Neural cell (in vitro differentiated cells): ENCODE results near the gene SMTN. TPM values are rescaled to one million over a fixed set of nuclear protein-coding genes. Genes with fewer than 3 reads are reported as not detected.

Experiments used
- H2AFZ ChIP-seq: fragments of 200-600, 300-800 bp; sonication (generic), shearing (Covaris generic); 2 replicates; pipeline ENCODE4 v1.6.0; 2014; ENCODE audit warnings: low read depth, mild to moderate bottlenecking, antibody characterized with exemption, low read length, moderate library complexity
- H3F3A ChIP-seq: fragments of 200-600 bp; shearing (Covaris generic); 2 replicates; pipeline ENCODE4 v1.6.1; 2016; ENCODE audit warnings: mild to moderate bottlenecking, moderate library complexity, mixed read lengths, antibody characterized with exemption, low read length; ENCODE audit not compliant: insufficient read depth, poor library complexity, severe bottlenecking
- H3K27ac ChIP-seq: fragments of 200-600, 300-800 bp; sonication (generic), shearing (Covaris generic); 2 replicates; pipeline ENCODE4 v1.5.1; 2014; ENCODE audit warnings: mild to moderate bottlenecking, low read length, moderate library complexity
- H3K27me3 ChIP-seq: fragments of 300-800, 200-600 bp; sonication (generic), shearing (Covaris generic); 2 replicates; pipeline ENCODE4 v1.6.0; 2014; ENCODE audit warnings: mild to moderate bottlenecking, low read depth, low read length, moderate library complexity; ENCODE audit not compliant: insufficient read depth
- H3K36me3 ChIP-seq: fragments of 300-800, 200-600 bp; sonication (generic), shearing (Covaris generic); 2 replicates; pipeline ENCODE4 v1.5.1; 2014; ENCODE audit warnings: mild to moderate bottlenecking, antibody characterized with exemption, low read length, moderate library complexity; ENCODE audit not compliant: insufficient read depth
- H3K4me2 ChIP-seq: fragments of 300-800, 200-600 bp; sonication (generic), shearing (Covaris generic); 2 replicates; pipeline ENCODE4 v1.6.0; 2014; ENCODE audit warnings: mild to moderate bottlenecking, low read length
- H3K4me3 ChIP-seq: fragments of 300-800, 200-600 bp; sonication (generic), shearing (Covaris generic); 2 replicates; pipeline ENCODE4 v1.5.1; 2014; ENCODE audit warnings: mild to moderate bottlenecking, low read length, moderate library complexity
- H3K79me2 ChIP-seq: fragments of 200-600 bp; shearing (Covaris generic); replicated peaks from 2 replicates; pipeline ENCODE4 v1.6.0; 2014; ENCODE audit warnings: mild to moderate bottlenecking, low read length, moderate library complexity; ENCODE audit not compliant: insufficient read depth
- H3K9ac ChIP-seq: fragments of 300-800, 200-600 bp; sonication (generic), shearing (Covaris generic); 2 replicates; pipeline ENCODE4 v1.6.1; 2016; ENCODE audit warnings: mild to moderate bottlenecking, low read length, mixed read lengths
- H3K9me2 ChIP-seq: fragments of 200-600 bp; shearing (Covaris generic); 2 replicates; pipeline ENCODE4 v1.6.1; 2016; ENCODE audit warnings: mild to moderate bottlenecking, low read length, mixed read lengths; ENCODE audit not compliant: insufficient read depth
- H3K9me3 ChIP-seq: fragments of 200-600, 300-800 bp; sonication (generic), shearing (Covaris generic); 2 replicates; pipeline ENCODE4 v1.6.1; 2016; ENCODE audit warnings: mild to moderate bottlenecking, mixed run types, low read length, moderate library complexity, mixed read lengths
- H4K20me1 ChIP-seq: fragments of 200-600 bp; shearing (Covaris generic); 2 replicates; pipeline ENCODE4 v1.6.1; 2016; ENCODE audit warnings: mild to moderate bottlenecking, mixed run types; ENCODE audit not compliant: insufficient read depth
- CTCF ChIP-seq: fragments of 450-650 bp; IDR thresholded peaks from 2 replicates; pipeline ENCODE4 v1.5.1; 2014; ENCODE audit warnings: antibody characterized with exemption, mild to moderate bottlenecking, moderate library complexity; ENCODE audit not compliant: poor library complexity, severe bottlenecking
- EZH2 ChIP-seq: fragments of 200-600, 300-800 bp; shearing (Covaris generic), sonication (generic); IDR thresholded peaks from 2 replicates; pipeline ENCODE4 v1.6.1; 2014; ENCODE audit warnings: antibody characterized with exemption, low read length, borderline replicate concordance, mild to moderate bottlenecking; ENCODE audit not compliant: insufficient read depth, poor library complexity, severe bottlenecking
- MXI1 ChIP-seq: fragments of 450-650 bp; conservative IDR thresholded peaks from 2 replicates; pipeline ENCODE4 v1.6.1; 2014; ENCODE audit warnings: antibody characterized with exemption, mild to moderate bottlenecking; ENCODE audit not compliant: poor library complexity, severe bottlenecking
- POLR2AphosphoS5 ChIP-seq: IDR thresholded peaks from 2 replicates; pipeline ENCODE4 v1.6.1; 2012
- REST ChIP-seq: IDR thresholded peaks from 2 replicates; pipeline ENCODE4 v1.6.1; 2012; ENCODE audit warnings: borderline replicate concordance
- TAF1 ChIP-seq: IDR thresholded peaks from 2 replicates; pipeline ENCODE4 v1.6.1; 2012; ENCODE audit warnings: low read depth
- polyA plus RNA-seq: library from polyadenylated mRNA; depleted of rRNA; stranded (reverse); fragments of >200 nt; gene quantifications from 2 replicates; pipeline ENCODE4 v1.2.3, GENCODE V29; 2014

SMTN gene
- polyA plus RNA-seq, 1 donor from 2014 or later = 3.4 TPM

- Histone ChIP-seq H3K9me3 (no peaks in the 10 kb centered on the region), H3K36me3 (no peaks in the 10 kb centered on the region), H3K4me3 (peak overlapping the region; percentile 74), H3F3A (no peaks in the 10 kb centered on the region), H2AFZ (peak overlapping the region; percentile 89), H4K20me1 (no peaks in the 10 kb centered on the region), H3K9ac (peak overlapping the region; percentile 84), H3K27ac (peak overlapping the region; percentile 72), H3K4me2 (peak overlapping the region; percentile 66), H3K79me2 (no peaks in the 10 kb centered on the region), H3K27me3 (peaks cover 20% of the 10 kb centered on the region), H3K9me2 (no peaks in the 10 kb centered on the region)
- no peak for TF ChIP-seq POLR2AphosphoS5
- TF ChIP-seq EZH2 = no peak
- TF ChIP-seq MXI1 = peak; percentile 57
These were observed 812 bp upstream of the SMTN start for GRCh38 chr22:31080164-31080847.

- Histone ChIP-seq H2AFZ (no peak overlapping the region), H3K4me3 (no peak overlapping the region), H3K9me3 (no peaks in the 10 kb centered on the region), H3K9ac (no peak overlapping the region), H3K4me2 (no peak overlapping the region), H3K36me3 (no peaks in the 10 kb centered on the region), H3K27ac (no peak overlapping the region), H3K27me3 (peaks cover 25% of the 10 kb centered on the region), H4K20me1 (no peaks in the 10 kb centered on the region), H3K9me2 (no peaks in the 10 kb centered on the region), H3F3A (no peaks in the 10 kb centered on the region), H3K79me2 (no peaks in the 10 kb centered on the region)
- TF ChIP-seq POLR2AphosphoS5 (no peak), REST (no peak), MXI1 (no peak), TAF1 (no peak), CTCF (no peak)
These were observed 966 bp downstream of the SMTN start for GRCh38 chr22:31081963-31082605.
